ENCODE results near the gene OR10S1.

DNA sequence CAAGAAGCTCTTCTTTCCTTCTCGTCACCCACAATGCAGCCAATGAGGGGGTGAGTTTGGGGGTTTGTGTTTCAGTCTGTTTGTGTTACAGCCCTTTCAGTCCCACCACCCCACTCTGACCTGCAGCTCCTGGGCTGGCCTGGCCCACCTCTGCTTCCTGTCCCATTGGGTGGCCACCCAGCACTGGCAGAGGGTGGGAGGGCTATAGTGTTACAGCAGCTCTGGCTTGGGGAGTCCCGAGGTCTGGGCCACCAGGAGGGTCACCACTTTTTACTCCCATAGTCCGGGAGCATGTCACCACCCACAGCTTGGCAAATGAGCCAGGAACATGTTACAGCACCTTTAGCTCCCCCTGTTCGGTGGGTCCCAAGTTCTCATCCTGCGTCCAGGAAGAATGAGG lies 1.7 kb upstream of the OR10S1 start:
- no peak for TF ChIP-seq POLR2A (IDR thresholded peaks at IDR 0.05)
- TF ChIP-seq, protein P1, sequence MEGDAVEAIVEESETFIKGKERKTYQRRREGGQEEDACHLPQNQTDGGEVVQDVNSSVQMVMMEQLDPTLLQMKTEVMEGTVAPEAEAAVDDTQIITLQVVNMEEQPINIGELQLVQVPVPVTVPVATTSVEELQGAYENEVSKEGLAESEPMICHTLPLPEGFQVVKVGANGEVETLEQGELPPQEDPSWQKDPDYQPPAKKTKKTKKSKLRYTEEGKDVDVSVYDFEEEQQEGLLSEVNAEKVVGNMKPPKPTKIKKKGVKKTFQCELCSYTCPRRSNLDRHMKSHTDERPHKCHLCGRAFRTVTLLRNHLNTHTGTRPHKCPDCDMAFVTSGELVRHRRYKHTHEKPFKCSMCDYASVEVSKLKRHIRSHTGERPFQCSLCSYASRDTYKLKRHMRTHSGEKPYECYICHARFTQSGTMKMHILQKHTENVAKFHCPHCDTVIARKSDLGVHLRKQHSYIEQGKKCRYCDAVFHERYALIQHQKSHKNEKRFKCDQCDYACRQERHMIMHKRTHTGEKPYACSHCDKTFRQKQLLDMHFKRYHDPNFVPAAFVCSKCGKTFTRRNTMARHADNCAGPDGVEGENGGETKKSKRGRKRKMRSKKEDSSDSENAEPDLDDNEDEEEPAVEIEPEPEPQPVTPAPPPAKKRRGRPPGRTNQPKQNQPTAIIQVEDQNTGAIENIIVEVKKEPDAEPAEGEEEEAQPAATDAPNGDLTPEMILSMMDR (IDR thresholded peaks at IDR 0.05 in 8 of 11, conservative IDR thresholded peaks at IDR 0.05 in 3 of 11): no peak
- no peak for TF ChIP-seq POLR2AphosphoS5 (IDR thresholded peaks at IDR 0.05)

All from spleen (tissue), 7 donors.